Body of pancreas (tissue), 4 donors: ENCODE measurements around the gene CNTNAP2.

Experiments used
- CTCF ChIP-seq, 7 experiments: fragments of 450-650 bp in 4 of 7; fragments of 200-600 bp in 3 of 7; sonication (generic) in 3 of 7; IDR thresholded peaks; one replicate each; pipeline ENCODE4 v1.5.1; 2016 to 2019; ENCODE audit warnings: antibody characterized with exemption in 7 of 7
- POLR2A ChIP-seq, 3 donors: fragments of 450-650 bp; IDR thresholded peaks; one replicate each; pipeline ENCODE4 v1.6.1; 2016; ENCODE audit warnings: antibody characterized with exemption in 3 of 3, mild to moderate bottlenecking in 2 of 3

GRCh38 chr7:148368562-148368961 is 2252.0 kb downstream of the CNTNAP2 start:
- no peak for TF ChIP-seq POLR2A (IDR thresholded peaks at IDR 0.05)
- no peak for TF ChIP-seq CTCF (IDR thresholded peaks at IDR 0.05)
